HepG2 (cell line): ENCODE data around the gene ESRP2. TPM values are rescaled to one million over a fixed set of nuclear protein-coding genes. Genes with fewer than 3 reads are reported as not detected.

Experiments
- JUND ChIP-seq: sonication (generic); formaldehyde crosslinking; IDR thresholded peaks from 2 replicates; pipeline ENCODE4 v1.8.0; 2022; ENCODE audit warnings: mild to moderate bottlenecking, missing genetic modification reagents
- MAZ ChIP-seq, 2 experiments: sonication (generic) in 1 of 2; formaldehyde crosslinking in 1 of 2; IDR thresholded peaks; 2 replicates each; pipeline versions ENCODE4 v1.5.0 to v1.6.1; 2012 to 2020; ENCODE audit warnings: low read depth in 2 of 2, mild to moderate bottlenecking in 2 of 2, borderline replicate concordance in 1 of 2, improper control_type of control experiment in 1 of 2, low read length in 1 of 2, missing genetic modification reagents in 1 of 2, moderate library complexity in 1 of 2
- NFAT5 ChIP-seq: sonication (generic); formaldehyde crosslinking; IDR thresholded peaks from 2 replicates; pipeline ENCODE4 v1.4.0; 2020; ENCODE audit warnings: missing genetic modification reagents
- NFE2L2 ChIP-seq: fragments of 150-350 bp; IDR thresholded peaks from 2 replicates; pipeline ENCODE4 v1.6.1; 2014; ENCODE audit warnings: low read length
- PATZ1 ChIP-seq: sonication (generic); formaldehyde crosslinking; IDR thresholded peaks from 2 replicates; pipeline ENCODE4 v1.4.0; 2020; ENCODE audit warnings: missing genetic modification reagents
- RFX5 ChIP-seq: IDR thresholded peaks from 2 replicates; pipeline ENCODE4 v1.6.1; 2011; ENCODE audit warnings: low read depth, low read length, improper control_type of control experiment
- SMAD3 ChIP-seq: sonication (generic); formaldehyde crosslinking; IDR thresholded peaks from 2 replicates; pipeline ENCODE4 v1.4.0; 2020; ENCODE audit warnings: missing genetic modification reagents
- TIGD3 ChIP-seq: sonication (generic); formaldehyde crosslinking; IDR thresholded peaks from 2 replicates; pipeline ENCODE4 v1.5.1; 2020; ENCODE audit warnings: mild to moderate bottlenecking, missing genetic modification reagents, borderline replicate concordance
- TRIM22 ChIP-seq: fragments of 450-650 bp; IDR thresholded peaks from 2 replicates; pipeline ENCODE4 v1.6.1; 2017
- ZBTB1 ChIP-seq: sonication (generic); formaldehyde crosslinking; IDR thresholded peaks from 2 replicates; pipeline ENCODE4 v1.4.0; 2020; ENCODE audit warnings: missing genetic modification reagents, borderline replicate concordance
- ZBTB43 ChIP-seq: sonication (generic); formaldehyde crosslinking; conservative IDR thresholded peaks from 2 replicates; pipeline ENCODE4 v1.4.0; 2020; ENCODE audit warnings: missing genetic modification reagents
- ZFY ChIP-seq: sonication (generic); formaldehyde crosslinking; IDR thresholded peaks from 2 replicates; pipeline ENCODE4 v1.4.0; 2020; ENCODE audit warnings: missing genetic modification reagents
- ZMAT5 ChIP-seq: sonication (generic); formaldehyde crosslinking; IDR thresholded peaks from 2 replicates; pipeline ENCODE4 v1.5.0; 2020; ENCODE audit warnings: mild to moderate bottlenecking, low read depth, missing genetic modification reagents, borderline replicate concordance
- ZNF350 ChIP-seq: sonication (generic); formaldehyde crosslinking; IDR thresholded peaks from 2 replicates; pipeline ENCODE4 v1.4.0; 2020; ENCODE audit warnings: mild to moderate bottlenecking, low read depth, missing genetic modification reagents, borderline replicate concordance
- ZNF460 ChIP-seq: sonication (generic); formaldehyde crosslinking; IDR thresholded peaks from 2 replicates; pipeline ENCODE4 v1.5.1; 2020; ENCODE audit warnings: missing genetic modification reagents, mild to moderate bottlenecking, borderline replicate concordance
- polyA plus RNA-seq, 8 experiments: library from polyadenylated mRNA; depleted of rRNA in 3 of 8; stranded (reverse) in 7 of 8; unstranded in 1 of 8; fragments of >200 nt; fragmentation: Illumina TruSeq in 4 of 8; extraction: Trizol in 4 of 8; gene quantifications; 2 replicates each; pipeline versions ENCODE4 v1.2.1 to v1.2.3, GENCODE V29; 2011 to 2016; ENCODE audit warnings: low read depth in 4 of 8, missing spikeins in 1 of 8, mixed read lengths in 1 of 8; ENCODE audit not compliant: insufficient read depth in 1 of 8
- total RNA-seq, 5 experiments: library from RNA; depleted of rRNA; stranded (reverse); fragments of >200 nt; fragmentation: Illumina TruSeq; extraction: Trizol; gene quantifications; 2 replicates each; pipeline ENCODE4 v1.2.3, GENCODE V29; 2016; ENCODE audit warnings: low read depth in 1 of 5

ESRP2 gene
- total and polyA plus RNA-seq, 2 of the 13 experiments (the other 11 are each of a cell fraction or from before 2014, with no cell fraction given) = 21.1 to 32.4 TPM

- TF ChIP-seq NFAT5 (CRISPR knock-in tag) = peak; percentile 37; the same call in 1 of the 2 replicates
- peak; percentile 57; the same call in 1 of the 2 replicates for TF ChIP-seq ZBTB43 (CRISPR knock-in tag)
- TF ChIP-seq TIGD3 = no peak; the same call in 1 of the 2 replicates
- TF ChIP-seq JUND (CRISPR knock-in tag) = peak; percentile 41; the same call in 1 of the 2 replicates
- TF ChIP-seq PATZ1 = peak; percentile 69
- TF ChIP-seq TRIM22 = no peak
- no peak for TF ChIP-seq ZNF350 (CRISPR knock-in tag)
- TF ChIP-seq ZBTB1 = 0 out of 2 replicates have a peak, but pooled peaks have one; percentile 13
- no peak for TF ChIP-seq NFE2L2
- peak; percentile 57; the same call in 1 of the 2 replicates for TF ChIP-seq ZFY (CRISPR knock-in tag)
- no peak for TF ChIP-seq RFX5
- TF ChIP-seq ZMAT5 (CRISPR knock-in tag) = no peak
- no peak; the same call in 1 of the 2 replicates for TF ChIP-seq ZNF460
- peak; percentile 56; the same call in 1 of the 2 replicates for TF ChIP-seq MAZ (IDR thresholded peaks at IDR 0.05; ENCODE audit: borderline replicate concordance, low read depth, low read length)
- TF ChIP-seq MAZ (CRISPR knock-in tag; IDR thresholded peaks at IDR 0.05; ENCODE audit: low read depth) = no peak; the same call in 1 of the 2 replicates
- TF ChIP-seq SMAD3 (CRISPR knock-in tag) = 0 out of 2 replicates have a peak, but pooled peaks have one; percentile 14
Measured at GRCh38 chr16:68236137-68236825, 354 bp upstream of the ESRP2 start (continued).
